ENCODE data around the gene ENOX1. TPM values are rescaled to one million over a fixed set of nuclear protein-coding genes. Genes with fewer than 3 reads are reported as not detected.

The ENOX1 gene
- total and polyA plus RNA-seq, 2 of the 8 experiments (the other 6 are each of a cell fraction or from before 2014, with no cell fraction given) = 0.23 to 0.37 TPM

DNA sequence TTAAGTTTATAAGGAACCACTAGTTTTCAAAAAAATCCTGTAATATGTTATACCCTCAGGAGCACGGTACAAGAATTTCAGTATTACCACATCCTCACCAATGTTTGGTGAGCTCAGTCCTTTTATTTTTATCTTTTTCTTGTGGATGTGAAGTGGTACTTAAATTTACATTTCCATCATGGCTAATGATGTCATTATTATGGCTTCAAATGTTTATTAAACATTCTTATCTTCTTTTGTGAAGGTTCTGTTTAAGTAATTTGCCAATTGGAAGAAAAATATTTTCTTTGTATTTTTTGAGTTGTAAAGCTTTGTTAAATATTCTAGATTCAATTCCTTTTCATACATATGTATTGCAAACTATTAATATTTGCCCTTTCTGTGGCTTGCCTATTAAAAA is 291.0 kb downstream of the ENOX1 start:
- no peak overlapping the region for H3K4me3 ChIP-seq (ENCODE audit: extremely low read depth in 1 of 4, insufficient read depth in 2 of 4, low read depth in 3 of 4, low read length in 4 of 4)
- H3K79me2 ChIP-seq (ENCODE audit: control insufficient read depth in 1 of 2, insufficient read depth in 2 of 2, low read length in 2 of 2) = no peaks in the 10 kb centered on the region
- DNase-seq (ENCODE audit: low read depth in 1 of 2, low spot score in 2 of 2) (no peak), FAIRE-seq (no peak)
- no peaks in the 10 kb centered on the region for H4K20me1 ChIP-seq (replicated peaks in 1 of 2; ENCODE audit: control insufficient read depth in 1 of 2, insufficient read depth in 2 of 2, low read length in 2 of 2)
- no peaks in the 10 kb centered on the region for H3K79me1 ChIP-seq (ENCODE audit: low read depth, low read length)
- no peak overlapping the region for H2BK120ac ChIP-seq (replicated peaks; ENCODE audit: low read depth, low read length)
- H4K5ac ChIP-seq (ENCODE audit: insufficient read length, low read depth, low read length) = no peak overlapping the region
- H2BK5ac ChIP-seq (ENCODE audit: low read depth, low read length) = no peak overlapping the region
- H3K14ac ChIP-seq (ENCODE audit: insufficient read length) = no peak overlapping the region
- H3K18ac ChIP-seq (ENCODE audit: extremely low read depth, low read length) = no peak overlapping the region
- H3K27ac ChIP-seq (ENCODE audit: low read depth, low read length) = no peak overlapping the region
- no peaks in the 10 kb centered on the region for H3K9me3 ChIP-seq (ENCODE audit: insufficient read depth in 2 of 2, low read depth in 1 of 2, low read length in 1 of 2)
- CTCF ChIA-PET (ENCODE audit: partially characterized antibody) = no interaction called here
- TF ChIP-seq, protein P1, sequence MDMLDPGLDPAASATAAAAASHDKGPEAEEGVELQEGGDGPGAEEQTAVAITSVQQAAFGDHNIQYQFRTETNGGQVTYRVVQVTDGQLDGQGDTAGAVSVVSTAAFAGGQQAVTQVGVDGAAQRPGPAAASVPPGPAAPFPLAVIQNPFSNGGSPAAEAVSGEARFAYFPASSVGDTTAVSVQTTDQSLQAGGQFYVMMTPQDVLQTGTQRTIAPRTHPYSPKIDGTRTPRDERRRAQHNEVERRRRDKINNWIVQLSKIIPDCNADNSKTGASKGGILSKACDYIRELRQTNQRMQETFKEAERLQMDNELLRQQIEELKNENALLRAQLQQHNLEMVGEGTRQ (IDR thresholded peaks at IDR 0.05; ENCODE audit: low read length) = no peak
- no peak for TF ChIP-seq GTF2F1 (IDR thresholded peaks at IDR 0.05; ENCODE audit: borderline replicate concordance, low read depth, low read length)
- TF ChIP-seq RAD21 (IDR thresholded peaks at IDR 0.05 in 1 of 2, conservative IDR thresholded peaks at IDR 0.05 in 1 of 2; ENCODE audit: low read depth in 2 of 2, low read length in 2 of 2) = no peak
- TF ChIP-seq ASH2L (IDR thresholded peaks at IDR 0.05; ENCODE audit: low read length) = no peak
- TF ChIP-seq SRF (IDR thresholded peaks at IDR 0.05; ENCODE audit: low read depth, low read length) = no peak
- no peak for TF ChIP-seq RFX5 (IDR thresholded peaks at IDR 0.05; ENCODE audit: borderline replicate concordance, low read depth, low read length)
- TF ChIP-seq CBX8 (IDR thresholded peaks at IDR 0.05; ENCODE audit: borderline replicate concordance, low read depth, low read length) = no peak
- TF ChIP-seq GABPA (IDR thresholded peaks at IDR 0.05; ENCODE audit: borderline replicate concordance, insufficient read depth, low read length) = no peak
- TF ChIP-seq POU5F1 (IDR thresholded peaks at IDR 0.05; ENCODE audit: low read depth, low read length) = no peak
- TF ChIP-seq HDAC2 (IDR thresholded peaks at IDR 0.05; ENCODE audit: borderline replicate concordance in 1 of 2, low read depth in 2 of 2, low read length in 2 of 2) = no peak
- no peak for TF ChIP-seq BRCA1 (IDR thresholded peaks at IDR 0.05; ENCODE audit: low read depth, low read length)
- TF ChIP-seq POLR2A (IDR thresholded peaks at IDR 0.05; ENCODE audit: control extremely low read depth in 1 of 2, low read depth in 2 of 2, low read length in 2 of 2) = no peak
- TF ChIP-seq TEAD4 (IDR thresholded peaks at IDR 0.05; ENCODE audit: low read depth, low read length) = no peak
- TF ChIP-seq JUND (IDR thresholded peaks at IDR 0.05; ENCODE audit: low read length) = no peak
- H2BK20ac ChIP-seq (ENCODE audit: low read length) = no peak overlapping the region
- no peak overlapping the region for H3K9ac ChIP-seq (replicated peaks in 1 of 4; ENCODE audit: extremely low read depth in 1 of 4, low read depth in 3 of 4, low read length in 3 of 4)
- H3K56ac ChIP-seq (replicated peaks; ENCODE audit: insufficient read length, low read depth, low read length) = no peak overlapping the region
- no peak overlapping the region for H2BK15ac ChIP-seq (ENCODE audit: low read length)
- no peaks in the 10 kb centered on the region for H3K23me2 ChIP-seq (ENCODE audit: low read depth, low read length)
- H2AFZ ChIP-seq (ENCODE audit: low read length) = no peak overlapping the region
- H3K23ac ChIP-seq (ENCODE audit: insufficient read length) = no peak overlapping the region
- no peak overlapping the region for H3K4ac ChIP-seq (replicated peaks; ENCODE audit: insufficient read length, low read depth, low read length)
- WGBS, 2 experiments (ENCODE audit: extremely low coverage in 1 of 2, insufficient coverage in 1 of 2, insufficient read length in 1 of 2, insufficient replicate concordance in 2 of 2, low coverage in 1 of 2, low lambda C conversion rate in 2 of 2, missing lambda C conversion rate in 1 of 2) = 96% methylated on average over 1 of the region's 1 CpG; no CpG with 5 or more reads in 1 of the 2 experiments
- peaks cover 0 to 2% (median 0%) of the 10 kb centered on the region in 4 experiments; a peak in 1 of 8 replicates for H3K36me3 ChIP-seq (ENCODE audit: control insufficient read depth in 2 of 4, insufficient read depth in 4 of 4, low read length in 3 of 4)
- H3K4me1 ChIP-seq (replicated peaks in 1 of 4; ENCODE audit: control insufficient read depth in 3 of 4, insufficient read depth in 4 of 4, low read length in 3 of 4) = no peaks in the 10 kb centered on the region
- H2AK5ac ChIP-seq (ENCODE audit: low read depth, low read length) = no peak overlapping the region
- H4K91ac ChIP-seq (replicated peaks; ENCODE audit: insufficient read length, low read length) = no peak overlapping the region
- no peak overlapping the region for H4K8ac ChIP-seq (ENCODE audit: extremely low read depth, insufficient read depth, low read length)
- H3K27me3 ChIP-seq (replicated peaks in 1 of 4; ENCODE audit: control insufficient read depth in 3 of 4, extremely low read depth in 1 of 4, insufficient read depth in 3 of 4, low read length in 3 of 4) = no peaks in the 10 kb centered on the region
- POLR2A ChIA-PET (ENCODE audit: partially characterized antibody) = no interaction called here
- no peak overlapping the region for H3K4me2 ChIP-seq (ENCODE audit: insufficient read depth in 1 of 2, low read depth in 2 of 2, low read length in 2 of 2)
- no peak overlapping the region for H2BK12ac ChIP-seq (ENCODE audit: low read depth, low read length)

Data from H1 (cell line).